GM12892 (cell line): ENCODE data around the gene LILRB3. TPM values are rescaled to one million over a fixed set of nuclear protein-coding genes. Genes with fewer than 3 reads are reported as not detected.
"Not testable (repeated sequence)": the region's sequence is repeated elsewhere in the genome, so short reads cannot be mapped to it uniquely, and the experiment has no call there.

Experiments used
- DNase-seq: peaks from one replicate; pipeline ENCODE4 v3.0.0; 2011; ENCODE audit not compliant: insufficient read length
- FAIRE-seq: peaks from 2 replicates; lab custom pipeline; 2011; peaks lifted over from hg19 to GRCh38; lab: Jason Lieb, UNC
- POLR2A ChIP-seq: IDR thresholded peaks from 2 replicates; pipeline ENCODE4 v1.6.1; 2011; ENCODE audit warnings: low read depth, low read length, control low read depth
- POLR2AphosphoS5 ChIP-seq: IDR thresholded peaks from 2 replicates; pipeline ENCODE4 v1.6.1; 2011; ENCODE audit warnings: low read depth, low read length, control low read depth
- TAF1 ChIP-seq: IDR thresholded peaks from 2 replicates; pipeline ENCODE4 v1.6.1; 2011; ENCODE audit warnings: low read depth, mild to moderate bottlenecking, control low read depth, low read length, borderline replicate concordance
- polyA plus RNA-seq: library from polyadenylated mRNA; unstranded; fragments of >200 nt; gene quantifications from one replicate; pipeline ENCODE4 v1.2.1, GENCODE V29; 2012; ENCODE audit warnings: missing spikeins, inconsistent platforms; ENCODE audit not compliant: missing spikeins

LILRB3 gene
- 7.1 TPM for polyA plus RNA-seq

- DNase-seq, FAIRE-seq: not testable (repeated sequence)
Measured at GRCh38 chr19:54222474-54223276, at the start of gene LILRB3. TSS of gene LILRB3 (minus strand) at chr19:54223007. CDS start at chr19:54222976, 31 bp downstream.

GRCh38 chr19:54272181-54272580, 49.4 kb upstream of the LILRB3 start:
- not testable (repeated sequence) for FAIRE-seq, DNase-seq

DNA sequence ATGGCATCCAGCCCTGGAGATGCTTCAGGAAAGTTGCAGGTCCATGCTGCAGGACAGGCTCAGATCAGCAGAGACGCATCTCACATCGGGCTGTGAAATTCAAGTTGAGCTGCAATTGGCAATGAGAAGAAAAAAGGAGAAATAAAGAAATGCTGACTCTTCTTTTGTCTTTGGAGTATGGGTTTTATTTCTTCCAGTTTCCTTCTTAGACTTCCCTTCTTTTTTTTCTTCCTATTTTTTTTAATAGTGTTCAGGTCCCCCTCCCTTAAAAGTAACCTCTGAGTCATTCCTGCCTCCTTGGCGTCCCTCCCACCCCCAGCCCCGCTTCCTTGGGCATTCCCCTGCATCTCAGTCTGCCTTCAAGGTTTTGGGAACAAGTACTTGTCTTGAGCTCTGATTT, 48.8 kb upstream of the LILRB3 start:
- not testable (repeated sequence) for DNase-seq, FAIRE-seq

DNA sequence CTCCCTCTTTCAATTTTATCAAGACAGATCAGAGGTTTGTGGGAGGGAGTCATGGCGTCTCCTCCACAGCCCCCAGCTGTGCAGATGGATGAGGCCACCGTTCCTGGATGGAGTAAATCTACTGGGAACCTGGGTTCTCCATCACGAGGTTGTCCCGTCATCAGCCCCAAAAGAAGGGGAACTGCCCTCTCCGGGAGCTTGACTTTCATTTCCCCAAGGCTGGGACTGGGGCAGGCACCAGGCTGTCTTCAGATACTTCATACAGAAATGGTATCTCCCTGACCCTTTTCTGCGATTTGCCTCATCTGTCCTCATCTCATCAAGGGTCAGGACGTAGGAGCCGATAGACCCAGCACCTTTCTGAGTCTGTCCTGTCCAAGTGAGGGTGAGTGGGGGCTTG, 48.3 kb upstream of the LILRB3 start:
- DNase-seq (no peak), FAIRE-seq (no peak)
- TF ChIP-seq POLR2AphosphoS5 (no peak), POLR2A (no peak), TAF1 (no peak)

GRCh38 chr19:54268936-54269335, 46.1 kb upstream of the LILRB3 start:
- TF ChIP-seq TAF1 (no peak), POLR2A (no peak)
- FAIRE-seq (no peak), DNase-seq (no peak)

DNA sequence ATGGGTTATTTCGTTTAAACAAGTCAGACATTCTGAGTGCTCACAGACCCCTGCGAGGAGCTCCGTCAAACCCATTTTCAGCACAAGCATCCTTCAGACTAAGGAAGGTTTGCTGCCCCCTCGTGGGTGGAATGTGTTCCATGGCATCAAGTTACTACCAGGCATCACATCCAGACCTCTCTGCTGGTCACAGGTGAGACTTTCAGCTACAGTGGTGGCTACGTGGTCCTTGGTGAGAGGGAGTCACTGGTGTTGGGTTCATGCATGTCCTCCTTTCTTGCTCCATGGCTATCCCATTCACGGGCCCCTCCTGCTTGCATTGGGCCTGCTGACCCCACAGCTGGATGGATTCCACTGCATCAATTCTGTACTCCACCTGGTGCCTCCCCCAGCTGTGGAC, 43.3 kb upstream of the LILRB3 start:
- DNase-seq (no peak), FAIRE-seq (peak; percentile 88)
- TF ChIP-seq POLR2A (no peak), POLR2AphosphoS5 (no peak), TAF1 (no peak)

DNA sequence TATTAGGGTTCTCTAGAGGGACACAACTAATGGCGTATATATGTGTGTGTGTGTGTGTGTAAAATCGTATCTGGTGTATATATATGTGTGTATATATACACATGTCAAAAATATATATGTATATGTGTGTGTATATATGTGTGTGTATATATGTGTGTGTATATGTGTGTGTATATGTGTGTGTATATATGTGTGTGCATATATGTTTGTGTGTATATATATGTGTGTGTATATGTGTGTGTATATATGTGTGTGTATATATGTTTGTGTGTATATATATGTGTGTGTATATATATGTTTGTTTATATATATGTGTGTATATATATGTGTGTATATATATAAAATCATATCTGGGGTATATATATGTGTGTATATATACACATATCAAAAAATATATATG, 39.7 kb upstream of the LILRB3 start:
- TF ChIP-seq POLR2A (no peak), TAF1 (no peak), POLR2AphosphoS5 (no peak)
- no peak for DNase-seq
- FAIRE-seq = no peak

GRCh38 chr19:54262066-54262465, 39.3 kb upstream of the LILRB3 start:
- DNase-seq = no peak
- FAIRE-seq = no peak
- TF ChIP-seq POLR2AphosphoS5 (no peak), TAF1 (no peak), POLR2A (no peak)

- DNase-seq (no peak), FAIRE-seq (no peak)
Measured at GRCh38 chr19:54257116-54257480, 34.3 kb upstream of the LILRB3 start, which contains the start of gene LILRB5. TSS of gene LILRB5 (minus strand) at chr19:54257273. CDS start at chr19:54257193, 80 bp downstream.

GRCh38 chr19:54256250-54257115, 33.7 kb upstream of the LILRB3 start:
- FAIRE-seq (no peak), DNase-seq (no peak)
- TF ChIP-seq POLR2A (no peak), POLR2AphosphoS5 (no peak), TAF1 (no peak)

More at GRCh38 chr19:54257116-54257480, 34.3 kb upstream of the LILRB3 start, which contains the start of gene LILRB5:
- no peak for TF ChIP-seq POLR2AphosphoS5
- TF ChIP-seq POLR2A = no peak
- no peak for TF ChIP-seq TAF1

DNA sequence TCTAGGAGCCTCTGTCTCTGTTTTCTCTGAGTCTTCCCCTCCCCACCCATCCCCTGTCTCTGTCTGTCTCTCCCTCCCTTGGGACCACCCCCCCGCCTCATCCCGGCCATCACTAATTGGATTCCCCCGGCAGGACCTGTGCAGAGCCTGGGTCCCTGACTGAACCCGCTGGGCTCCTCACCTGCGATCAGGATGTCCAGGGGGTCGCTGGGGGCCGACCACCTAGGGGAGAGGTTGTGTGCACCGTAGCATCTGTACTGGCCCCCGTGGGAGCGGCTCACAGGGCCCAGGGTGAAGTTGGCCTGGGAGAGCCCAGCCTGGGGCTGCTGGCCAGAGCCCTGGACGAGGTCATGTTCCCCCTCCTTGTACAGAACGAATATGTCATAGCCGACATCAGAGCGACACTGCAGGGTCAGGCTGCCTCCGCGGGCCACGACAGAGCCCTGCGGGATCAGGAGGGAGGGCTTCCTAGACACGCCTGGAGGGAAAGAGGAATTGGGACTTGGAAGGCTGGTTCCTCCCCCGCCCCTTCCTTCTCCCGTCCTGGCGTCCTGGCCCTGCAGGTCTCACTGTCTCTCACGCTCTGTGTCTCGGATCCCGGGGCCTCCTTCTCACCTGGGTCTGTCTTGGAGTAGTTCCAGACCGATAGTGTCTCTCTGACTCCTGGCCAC, 32.4 kb upstream of the LILRB3 start:
- no peak for TF ChIP-seq POLR2A
- no peak for TF ChIP-seq POLR2AphosphoS5
- no peak for TF ChIP-seq TAF1
- no peak for FAIRE-seq

More for the DNA sequence above, 32.4 kb upstream of the LILRB3 start:
- no peak for DNase-seq
